ENCODE measurements around the gene MIF.
A peak's percentile ranks its signal among the peaks of the same experiment; 100 is the strongest.
"Not testable (repeated sequence)": the region's sequence is repeated elsewhere in the genome, so short reads cannot be mapped to it uniquely, and the experiment has no call there.

MIF gene

DNA sequence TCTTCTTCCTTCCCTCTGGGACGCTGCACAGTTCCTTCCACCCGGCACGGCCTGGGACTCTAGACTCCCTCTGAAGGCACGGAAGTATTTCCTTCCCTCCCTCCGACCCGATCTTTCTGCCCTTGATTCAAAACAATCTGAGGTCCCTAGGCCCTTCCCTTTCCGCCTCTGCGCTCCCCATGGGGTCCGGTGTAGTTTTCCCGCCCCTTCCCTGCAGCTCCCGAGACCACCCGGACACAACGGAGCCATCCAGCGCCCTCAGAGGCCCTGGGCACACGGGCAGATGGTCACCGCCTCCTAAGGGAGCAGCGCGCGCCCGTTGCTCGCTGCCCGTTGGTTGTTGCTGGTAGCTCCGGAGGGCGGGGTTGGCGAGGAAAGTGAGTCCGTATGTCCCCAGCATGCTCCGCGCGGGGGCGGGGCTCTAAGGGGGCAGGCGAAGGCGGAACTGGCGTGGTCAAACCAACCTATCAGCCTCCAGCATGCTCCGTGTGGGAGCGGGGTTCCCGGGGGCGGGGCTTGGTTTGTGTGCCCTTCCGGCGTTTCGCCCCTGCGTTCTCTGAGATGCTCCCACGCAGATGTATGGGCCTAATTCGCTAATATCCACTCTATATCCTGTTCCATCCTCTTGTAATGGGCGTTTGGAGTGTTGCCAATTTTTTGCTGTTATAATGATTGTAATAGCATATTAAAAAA is 19.6 kb downstream of the MIF start:
- peak; percentile 98 to 100 (median 100) for DNase-seq
- intact Hi-C loops (cut with DNase I): loop anchor here (10.0 kb wide), 1 partner anchor 61 kb away; the partner anchor contains the start of gene DDT

GRCh38 chr22:23915290-23915689 is 21.1 kb downstream of the MIF start:
- DNase-seq: peak in 2 of 42 donors; percentile 4 to 27
- intact Hi-C loops (cut with DNase I): loop anchor here (10.0 kb wide), 1 partner anchor 60 kb away; the partner anchor contains the start of gene DDT

- intact Hi-C loops (cut with DNase I); DNase-seq: not testable (repeated sequence)
Observed at GRCh38 chr22:23920267-23920611, 26.1 kb downstream of the MIF start.

DNA sequence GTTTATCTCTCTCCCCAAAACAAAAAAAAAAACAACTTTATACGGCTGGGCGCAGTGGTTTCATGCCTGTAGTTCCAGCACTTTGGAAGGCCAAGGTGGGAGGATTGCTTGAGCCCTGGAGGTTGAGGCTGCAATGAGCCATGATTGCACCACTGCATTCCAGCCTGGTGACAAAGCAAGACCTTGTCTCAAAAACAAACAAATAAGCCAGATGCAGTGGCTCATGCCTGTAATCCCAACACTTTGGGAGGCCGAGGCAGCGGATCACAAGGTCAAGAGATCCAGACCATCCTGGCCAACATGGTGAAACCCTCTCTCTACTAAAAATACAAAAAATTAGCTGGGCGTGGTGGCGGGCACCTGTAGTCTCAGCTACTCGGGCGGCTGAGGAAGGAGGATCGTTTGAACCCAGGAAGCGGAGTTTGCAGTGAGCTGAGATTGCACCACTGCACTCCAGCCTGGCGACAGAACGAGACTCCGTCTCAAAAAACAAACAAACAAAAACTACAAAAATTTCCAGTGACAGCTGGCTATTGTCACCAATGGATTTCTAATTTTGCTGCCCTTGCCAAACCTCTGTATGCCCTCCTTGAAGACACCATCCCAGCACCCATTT is 27.5 kb downstream of the MIF start:
- DNase-seq: peak in 1 of 42 donors; percentile 31
- intact Hi-C loops (cut with DNase I): not testable (repeated sequence)

DNA sequence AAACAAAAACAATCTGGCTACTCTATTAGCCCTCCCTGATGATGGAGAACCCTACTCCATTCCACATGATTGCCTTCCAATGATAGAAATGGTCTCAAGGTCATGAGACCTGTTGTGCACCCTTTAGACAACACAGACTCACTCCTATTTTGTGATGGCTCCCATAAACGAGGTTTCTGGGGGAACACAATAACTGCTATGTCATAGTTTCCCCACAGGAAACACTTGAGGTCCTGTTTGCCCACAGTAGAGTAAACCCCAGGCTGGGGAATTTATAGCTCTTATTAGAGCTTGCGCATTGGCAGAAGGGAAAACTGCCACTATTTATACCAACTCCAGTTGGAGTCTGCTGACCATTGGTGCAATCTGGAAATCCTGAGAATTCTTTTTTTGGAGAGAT is 28.7 kb downstream of the MIF start:
- intact Hi-C loops (cut with DNase I): no loop called here

GRCh38 chr22:23925020-23925606 is 30.9 kb downstream of the MIF start:
- intact Hi-C loops (cut with DNase I): no loop called here
- peak in 1 of 42 donors; percentile 26 for DNase-seq

More for the DNA sequence above, 28.7 kb downstream of the MIF start:
- peak in 1 of 42 donors; percentile 12 for DNase-seq

DNA sequence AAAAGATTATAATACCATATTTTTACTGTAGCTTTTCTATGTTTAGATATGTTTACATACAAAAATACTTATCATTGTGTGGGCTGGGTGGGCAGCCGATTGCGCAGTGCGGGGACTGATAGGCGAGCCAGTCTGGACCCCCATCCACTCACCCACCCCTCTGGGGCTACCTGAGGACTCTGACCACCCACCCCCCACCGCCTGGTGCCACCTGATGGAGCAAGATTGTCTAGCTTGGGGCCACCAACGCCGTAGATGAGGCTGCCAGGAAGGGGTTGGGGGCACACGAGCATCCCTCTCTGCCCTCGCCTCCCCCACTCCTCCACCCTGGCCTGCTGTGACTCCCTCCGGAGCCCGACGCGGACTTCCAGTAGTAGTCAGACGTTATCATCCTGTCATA is 32.4 kb downstream of the MIF start:
- intact Hi-C loops (cut with DNase I): no loop called here
- no peak for DNase-seq

DNA sequence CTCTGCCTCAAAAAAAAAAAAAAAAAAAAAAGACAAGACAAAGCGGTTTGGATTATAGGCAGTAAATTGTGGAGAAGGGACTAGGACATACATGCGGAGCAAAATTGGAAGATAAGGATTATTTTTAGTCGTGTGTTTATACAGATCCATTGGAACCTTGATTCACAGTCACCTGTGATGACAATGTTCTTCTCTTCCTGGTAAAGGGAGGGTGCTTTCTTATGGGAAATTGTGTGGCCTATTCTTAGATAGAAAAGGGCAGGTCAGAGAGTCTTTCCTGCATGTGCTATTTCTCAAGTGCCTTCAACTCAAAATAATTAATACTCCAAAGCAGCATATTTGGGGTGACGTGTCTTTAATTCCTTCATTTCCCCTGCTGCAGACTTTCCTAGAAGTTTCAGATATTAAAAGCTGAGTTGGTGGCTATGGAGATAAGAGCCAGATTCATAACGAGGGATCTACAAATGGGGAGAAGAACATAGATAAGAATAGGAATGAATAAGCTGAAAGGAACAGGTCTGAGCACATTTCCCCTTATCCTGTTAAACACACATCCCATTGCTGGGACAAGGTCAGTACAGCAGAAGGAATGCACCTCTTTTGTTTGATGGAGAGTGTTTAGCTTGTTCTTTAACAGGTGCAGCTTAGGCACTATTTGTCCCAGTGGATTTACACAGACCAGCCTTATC is 44.3 kb downstream of the MIF start:
- intact Hi-C loops (cut with DNase I): no loop called here
- DNase-seq: no peak

DNA sequence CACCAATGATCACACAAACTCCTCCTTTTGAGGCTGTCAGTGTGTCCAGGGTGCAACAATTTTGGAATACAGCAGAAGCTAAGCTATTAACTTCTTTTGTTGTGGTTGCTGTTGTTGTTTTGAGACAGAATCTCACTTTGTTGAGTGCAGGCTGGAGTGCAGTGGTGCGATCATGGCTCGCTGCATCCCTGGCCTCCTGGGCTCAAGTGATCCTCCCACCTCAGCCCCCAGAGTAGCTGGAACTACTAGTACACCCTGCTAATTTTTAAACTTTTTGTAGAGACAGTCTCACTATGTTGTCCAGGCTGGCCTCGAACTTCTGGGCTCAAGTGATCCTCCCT is 44.8 kb downstream of the MIF start:
- intact Hi-C loops (cut with DNase I): no loop called here
- no peak for DNase-seq

GRCh38 chr22:23940166-23940565 is 46.0 kb downstream of the MIF start:
- intact Hi-C loops (cut with DNase I); DNase-seq: not testable (repeated sequence)

All from head of caudate nucleus (tissue), 42 donors.